GM21737 (cell line): ENCODE data around the gene SAE1.

Experiments used
- ATAC-seq: cut with Tn5 transposase; IDR thresholded peaks from one replicate; pipeline ENCODE4 v1.9.1; 2021; ENCODE audit warnings: mild to moderate bottlenecking, moderate library complexity; ENCODE audit not compliant: unreplicated experiment

Gene SAE1

DNA sequence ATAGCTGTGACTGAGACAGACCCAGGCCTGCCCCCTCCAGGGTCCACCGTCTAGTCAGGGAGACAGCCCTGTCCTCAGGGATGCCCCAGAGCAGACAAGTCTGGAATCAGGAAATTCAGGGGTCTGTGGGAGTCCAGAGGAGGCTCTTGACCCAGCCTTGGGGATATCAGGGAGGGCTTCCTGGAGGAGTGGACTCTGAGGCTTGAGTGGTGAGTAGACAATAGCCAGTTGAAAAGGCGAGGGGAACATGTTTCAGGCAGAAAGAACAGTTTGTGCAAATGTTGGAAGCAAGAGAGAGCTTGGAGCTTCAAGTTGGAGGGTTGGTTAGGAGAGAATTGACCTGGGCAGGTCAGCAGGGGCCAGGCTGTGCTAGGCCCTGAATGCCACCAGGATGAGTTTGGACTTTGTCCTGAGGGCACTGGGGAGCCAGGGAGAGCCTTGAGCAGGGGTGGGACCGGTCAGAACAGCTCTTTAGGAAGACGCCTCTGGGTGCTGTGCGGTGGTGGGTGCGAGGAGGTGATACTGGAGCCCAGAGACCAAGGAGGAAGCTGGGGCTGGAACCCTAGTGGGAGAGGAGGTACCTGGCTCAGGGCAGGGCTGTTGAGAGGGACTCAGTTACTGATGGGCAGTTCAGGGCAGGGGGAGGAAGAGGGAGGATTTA is 128.4 kb downstream of the SAE1 start:
- ATAC-seq: no peak
